HG03280 (cell line): ENCODE measurements around the gene SMCHD1.
"Not testable (repeated sequence)": the region's sequence is repeated elsewhere in the genome, so short reads cannot be mapped to it uniquely, and the experiment has no call there.

ENCODE experiments used
- ATAC-seq: cut with Tn5 transposase; IDR thresholded peaks from one replicate; pipeline ENCODE4 v1.9.1; 2021; ENCODE audit warnings: mild to moderate bottlenecking, moderate library complexity; ENCODE audit not compliant: unreplicated experiment

The SMCHD1 gene

DNA sequence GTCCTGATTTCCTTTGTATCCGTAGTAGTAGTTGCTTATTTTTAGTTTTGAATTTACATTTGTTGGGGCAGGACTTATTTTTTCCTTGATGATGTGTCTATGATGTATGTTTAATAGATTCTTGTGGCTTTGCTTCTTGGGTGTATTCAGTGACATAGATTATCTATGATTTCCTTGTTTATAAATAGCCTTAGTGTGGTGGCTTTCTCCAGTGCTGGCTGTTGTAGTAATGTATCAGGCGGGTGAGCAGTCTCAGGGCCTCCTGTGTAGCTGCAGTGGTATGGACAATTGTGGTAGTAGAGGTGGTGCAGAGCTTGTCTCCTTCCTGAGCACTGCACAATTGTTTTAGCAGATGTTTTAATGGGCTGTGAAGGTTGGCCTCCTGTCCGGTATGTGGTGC is 60.5 kb downstream of the SMCHD1 start:
- ATAC-seq, result no peak

- ATAC-seq, result no peak
Measured at GRCh38 chr18:2716394-2717326, 61.1 kb downstream of the SMCHD1 start.

- no peak for ATAC-seq
Measured at GRCh38 chr18:2717407-2717806, 61.9 kb downstream of the SMCHD1 start.

GRCh38 chr18:2719040-2719439 is 63.5 kb downstream of the SMCHD1 start:
- ATAC-seq, result no peak

GRCh38 chr18:2723207-2723606 is 67.7 kb downstream of the SMCHD1 start:
- ATAC-seq, result no peak

- no peak for ATAC-seq
Measured at GRCh38 chr18:2729757-2730156, 74.2 kb downstream of the SMCHD1 start.

GRCh38 chr18:2736823-2737222 is 81.3 kb downstream of the SMCHD1 start:
- no peak for ATAC-seq

GRCh38 chr18:2740082-2740481 is 84.6 kb downstream of the SMCHD1 start:
- not testable (repeated sequence) for ATAC-seq

DNA sequence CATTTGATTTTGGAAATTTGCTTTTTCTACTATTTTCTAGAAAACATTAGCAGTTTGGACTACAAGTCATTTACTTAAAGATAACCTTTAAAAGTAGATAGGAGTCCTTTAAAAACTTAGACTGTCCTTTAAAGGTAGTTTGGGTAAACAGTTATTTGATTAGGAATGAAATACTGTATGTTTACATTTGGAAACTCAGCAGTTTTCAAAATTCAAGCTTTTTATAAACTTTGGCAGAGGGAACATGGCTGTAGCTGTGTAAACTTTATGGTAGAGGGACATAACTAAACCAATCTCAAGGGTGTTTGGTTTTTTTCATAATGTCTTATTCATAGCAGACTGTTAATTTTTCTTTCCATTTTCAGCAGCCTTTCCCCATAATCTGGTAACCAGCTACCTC is 90.7 kb downstream of the SMCHD1 start:
- ATAC-seq, result no peak

GRCh38 chr18:2758309-2758708 is 102.8 kb downstream of the SMCHD1 start:
- ATAC-seq, result no peak

- no peak for ATAC-seq
Measured at GRCh38 chr18:2774669-2775068, 119.1 kb downstream of the SMCHD1 start.

DNA sequence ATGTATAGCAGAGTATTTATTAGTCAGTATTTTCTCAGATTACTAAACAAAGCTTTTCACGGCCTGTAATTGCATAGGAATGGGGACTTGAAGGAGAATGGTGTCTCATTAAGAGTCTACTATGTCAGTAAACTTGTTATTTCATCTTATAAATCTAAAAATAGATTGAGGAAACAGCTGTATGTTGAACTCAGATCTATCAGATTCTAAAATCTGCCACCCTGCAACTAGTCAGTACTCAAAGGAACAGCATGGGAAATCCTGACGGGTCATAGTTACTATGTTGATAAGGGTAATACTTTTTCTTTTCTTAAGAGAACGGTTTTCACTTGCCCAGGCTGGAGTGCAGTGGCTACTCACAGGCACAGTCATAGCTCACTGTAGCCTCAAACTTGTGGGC is 121.1 kb downstream of the SMCHD1 start:
- no peak for ATAC-seq

DNA sequence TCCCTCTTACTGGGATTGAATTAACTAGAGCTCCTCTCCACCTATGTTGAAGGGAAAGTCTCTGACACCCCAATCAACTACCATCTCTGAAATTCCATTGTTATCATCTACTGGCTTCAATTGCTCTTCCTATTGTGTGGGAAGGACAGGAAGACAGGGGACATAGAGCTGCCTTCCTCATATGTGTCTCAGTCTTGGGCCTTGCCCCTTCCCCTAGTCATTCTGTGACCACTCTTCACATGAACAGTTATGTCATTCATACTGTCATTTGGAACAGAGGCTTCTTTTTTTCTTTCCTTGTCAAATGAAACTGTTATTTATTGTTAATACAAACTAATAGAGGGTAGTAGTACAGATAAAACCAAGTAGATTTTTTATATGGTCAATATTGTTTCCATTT is 121.7 kb downstream of the SMCHD1 start:
- no peak for ATAC-seq

DNA sequence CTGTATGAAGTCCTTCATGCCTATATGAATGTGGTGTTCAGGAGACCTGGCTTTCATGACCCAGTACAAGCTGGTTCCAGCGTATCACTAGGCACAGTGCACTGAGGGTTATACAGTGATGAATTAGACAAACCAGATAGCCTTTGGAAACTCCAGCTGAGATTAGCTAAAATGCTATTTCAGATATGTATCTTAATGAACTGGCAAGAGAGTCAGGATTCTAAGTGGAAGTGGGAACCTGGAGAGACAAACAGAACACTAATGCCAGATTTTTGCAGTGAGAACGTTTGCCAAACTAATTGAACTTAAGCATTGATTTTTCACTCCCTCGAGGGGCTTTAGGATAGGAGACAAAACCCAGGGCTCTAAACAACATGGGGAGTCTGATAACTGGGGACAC is 125.2 kb downstream of the SMCHD1 start:
- ATAC-seq, result no peak

DNA sequence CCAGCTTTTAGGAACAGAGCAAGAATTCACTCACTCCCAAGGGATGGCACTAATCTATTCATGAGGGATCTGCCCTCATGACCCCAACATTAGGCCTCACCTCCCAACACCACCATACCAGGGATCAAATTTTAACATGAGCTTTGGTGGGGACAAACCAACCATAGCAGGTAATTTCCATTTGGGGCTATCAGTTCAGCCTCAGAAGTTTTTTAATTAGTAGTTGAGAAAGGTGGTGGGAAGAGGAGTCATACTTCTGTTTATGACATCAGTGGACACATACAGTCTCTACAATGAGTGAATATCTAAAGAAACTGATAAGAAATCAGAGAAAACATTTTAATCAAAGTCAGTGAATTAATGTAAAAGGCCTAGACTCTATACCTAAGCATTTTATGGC is 131.7 kb downstream of the SMCHD1 start:
- ATAC-seq, result no peak

DNA sequence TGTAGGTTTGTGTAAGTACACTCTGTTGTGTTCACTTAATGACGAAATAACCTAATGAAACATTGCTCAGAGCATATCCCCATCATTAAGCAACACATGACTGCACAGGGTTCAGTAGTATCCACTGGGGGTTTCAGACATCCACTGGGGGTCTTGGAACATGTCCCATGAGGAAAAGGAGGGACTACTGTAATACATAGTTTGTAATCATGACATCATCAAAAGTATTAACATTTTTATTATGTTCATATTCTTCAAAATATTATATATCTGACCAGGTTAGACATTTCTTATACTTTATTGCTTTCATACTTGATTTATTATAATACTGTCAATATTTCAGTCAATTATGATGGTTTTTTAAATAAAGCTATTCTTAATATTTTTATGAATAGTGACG is 136.9 kb downstream of the SMCHD1 start:
- no peak for ATAC-seq

- ATAC-seq, result no peak
Measured at GRCh38 chr18:2794159-2794558, 138.6 kb downstream of the SMCHD1 start.

- no peak for ATAC-seq
Measured at GRCh38 chr18:2797951-2798350, 142.4 kb downstream of the SMCHD1 start.

- no peak for ATAC-seq
Measured at GRCh38 chr18:2799369-2799768, 143.8 kb downstream of the SMCHD1 start.

DNA sequence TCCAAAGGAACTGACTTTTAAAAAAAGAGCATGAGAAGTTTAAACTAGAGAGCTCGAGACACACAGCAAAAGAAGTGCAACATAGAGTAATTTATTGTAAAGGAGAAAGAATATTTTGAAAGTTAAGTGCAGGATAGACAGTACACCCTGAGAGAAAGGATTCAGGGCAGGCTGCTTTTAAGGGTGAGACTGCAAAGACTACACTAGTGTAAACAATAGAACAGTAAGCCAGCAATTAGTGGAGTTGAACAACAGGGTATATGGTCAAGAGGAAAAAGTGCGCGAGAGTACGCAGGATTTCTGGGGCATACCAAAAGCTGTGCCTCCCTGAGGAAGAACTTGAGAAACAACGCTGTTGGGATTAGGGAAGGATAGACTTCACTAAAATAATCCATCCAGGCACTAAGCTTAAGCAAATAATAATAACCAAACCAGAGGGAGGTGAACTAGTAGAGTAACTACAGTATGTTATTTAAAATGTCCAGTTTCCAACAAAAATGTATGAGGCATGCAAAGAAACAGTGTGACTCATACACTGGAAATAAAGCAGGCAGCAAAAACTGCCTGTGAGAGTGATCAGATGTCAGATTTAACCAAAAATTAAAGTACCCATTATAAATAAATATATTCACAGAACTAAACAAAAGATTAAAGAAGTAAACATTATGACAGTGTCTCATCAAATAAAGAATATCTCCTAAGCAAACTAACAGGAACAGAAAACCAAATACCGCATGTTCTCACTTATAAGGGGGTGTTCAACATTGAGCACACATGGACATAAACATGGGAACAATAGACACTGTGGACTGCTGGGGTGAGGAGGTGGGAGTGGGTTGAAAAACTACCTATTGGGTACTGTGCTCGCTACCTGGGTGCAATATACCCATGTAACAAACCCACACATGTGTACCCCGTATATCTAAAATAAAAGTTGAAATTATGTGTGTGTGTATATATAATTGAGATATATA is 150.7 kb downstream of the SMCHD1 start:
- no peak for ATAC-seq

DNA sequence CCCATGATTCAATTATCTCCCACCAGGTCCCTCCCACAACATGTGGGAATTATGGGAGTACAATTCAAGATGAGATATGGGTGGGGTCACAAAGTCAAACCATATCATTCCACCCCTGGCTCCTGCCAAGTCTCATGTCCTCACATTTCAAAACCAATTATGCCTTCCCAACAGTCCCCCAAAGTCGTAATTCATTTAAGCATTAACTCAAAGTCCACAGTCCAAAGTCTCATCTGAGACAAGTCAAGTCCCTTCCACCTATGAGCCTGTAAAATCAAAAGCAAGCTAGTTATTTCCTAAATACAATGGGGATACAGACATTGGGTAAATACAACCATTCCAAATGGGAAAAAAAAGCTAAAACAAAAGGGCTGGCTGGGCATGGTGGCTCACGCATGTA is 153.1 kb downstream of the SMCHD1 start:
- not testable (repeated sequence) for ATAC-seq
